CD14-positive monocyte (primary cell): ENCODE data around the gene TYMP. TPM values are rescaled to one million over a fixed set of nuclear protein-coding genes. Genes with fewer than 3 reads are reported as not detected.

Experiments
- DNase-seq, 3 donors: peaks; one replicate each; pipeline ENCODE4 v3.0.0-alpha.2; 2011 to 2022
- H2AFZ ChIP-seq: 2 replicates; pipeline ENCODE4 v1.6.0; 2012; ENCODE audit warnings: mild to moderate bottlenecking, low read depth, low read length, inconsistent platforms; ENCODE audit not compliant: insufficient read depth, poor library complexity, severe bottlenecking
- H3K27ac ChIP-seq, 2 donors: 1 replicate in 1 of 2; 2 replicates in 1 of 2; pipeline ENCODE4 v1.5.1; 2012 to 2013; ENCODE audit warnings: low read length in 2 of 2, control low read depth in 1 of 2, inconsistent platforms in 1 of 2, low read depth in 1 of 2, mild to moderate bottlenecking in 1 of 2
- H3K27me3 ChIP-seq, 2 donors: one replicate each; pipeline versions ENCODE4 v1.6.0 to v1.6.1; 2011 to 2013; ENCODE audit warnings: low read length in 2 of 2; ENCODE audit not compliant: control insufficient read depth in 2 of 2, insufficient read depth in 2 of 2
- H3K36me3 ChIP-seq, 2 donors: replicated peaks in 1 of 2; 1 replicate in 1 of 2; 2 replicates in 1 of 2; pipeline versions ENCODE4 v1.5.1 to v1.6.1; 2012 to 2013; ENCODE audit warnings: low read length in 2 of 2, control low read depth in 1 of 2, inconsistent platforms in 1 of 2, mild to moderate bottlenecking in 1 of 2; ENCODE audit not compliant: insufficient read depth in 2 of 2, control insufficient read depth in 1 of 2
- H3K4me1 ChIP-seq, 2 donors: 1 replicate in 1 of 2; 2 replicates in 1 of 2; pipeline versions ENCODE4 v1.5.1 to v1.6.1; 2012 to 2013; ENCODE audit warnings: low read length in 2 of 2, control low read depth in 1 of 2, inconsistent platforms in 1 of 2, mild to moderate bottlenecking in 1 of 2, moderate library complexity in 1 of 2; ENCODE audit not compliant: insufficient read depth in 2 of 2, control insufficient read depth in 1 of 2
- H3K4me2 ChIP-seq: replicated peaks from 2 replicates; pipeline ENCODE3; 2012; ENCODE audit warnings: low read length, moderate library complexity, mild to moderate bottlenecking; ENCODE audit not compliant: poor library complexity, severe bottlenecking; ENCODE audit errors: extremely low read depth
- H3K4me3 ChIP-seq, 3 experiments: fragments of 200-600 bp in 1 of 3; sonication (generic) in 1 of 3; replicated peaks in 1 of 3; 1 replicate in 2 of 3; 2 replicates in 1 of 3; pipeline ENCODE4 v1.5.1; 2011 to 2013; ENCODE audit warnings: low read length in 3 of 3, mild to moderate bottlenecking in 3 of 3, control low read depth in 2 of 3, low read depth in 2 of 3, inconsistent platforms in 1 of 3, moderate library complexity in 1 of 3
- H3K79me2 ChIP-seq: 2 replicates; pipeline ENCODE4 v1.6.0; 2012; ENCODE audit warnings: mild to moderate bottlenecking, control low read depth, inconsistent platforms, low read length, moderate library complexity; ENCODE audit not compliant: insufficient read depth
- H3K9ac ChIP-seq: 2 replicates; pipeline ENCODE4 v1.6.0; 2017; ENCODE audit warnings: low read length, mild to moderate bottlenecking; ENCODE audit not compliant: insufficient read depth, poor library complexity, severe bottlenecking
- H3K9me3 ChIP-seq, 2 donors: replicated peaks in 1 of 2; 1 replicate in 1 of 2; 2 replicates in 1 of 2; pipeline versions ENCODE4 v1.5.1 to v1.6.1; 2012 to 2013; ENCODE audit warnings: low read length in 2 of 2, control low read depth in 1 of 2; ENCODE audit not compliant: control insufficient read depth in 1 of 2, insufficient read depth in 1 of 2
- H4K20me1 ChIP-seq: 2 replicates; pipeline ENCODE4 v1.6.0; 2012; ENCODE audit warnings: mild to moderate bottlenecking, low read length, control low read depth, moderate library complexity; ENCODE audit not compliant: insufficient read depth
- H3K27ac Mint-ChIP-seq, 7 donors: one replicate each; pipeline ENCODE4 v1.8.0; 2020; ENCODE audit warnings: mild to moderate bottlenecking in 7 of 7, mixed read lengths in 7 of 7, moderate library complexity in 6 of 7, inconsistent platforms in 2 of 7
- H3K27me3 Mint-ChIP-seq, 3 donors: one replicate each; pipeline ENCODE4 v1.8.0; 2021 to 2022; ENCODE audit warnings: low read depth in 3 of 3, mild to moderate bottlenecking in 3 of 3, mixed read lengths in 3 of 3, moderate library complexity in 3 of 3, inconsistent platforms in 1 of 3
- H3K36me3 Mint-ChIP-seq, 2 donors: one replicate each; pipeline ENCODE4 v1.8.0; 2020; ENCODE audit warnings: mixed read lengths in 2 of 2, inconsistent platforms in 1 of 2, mild to moderate bottlenecking in 1 of 2
- H3K4me1 Mint-ChIP-seq: one replicate; pipeline ENCODE4 v1.8.0; 2020; ENCODE audit warnings: mild to moderate bottlenecking, mixed read lengths
- H3K4me3 Mint-ChIP-seq, 2 donors: one replicate each; pipeline ENCODE4 v1.8.0; 2020; ENCODE audit warnings: mild to moderate bottlenecking in 2 of 2, mixed read lengths in 2 of 2, moderate library complexity in 1 of 2
- H3K9me3 Mint-ChIP-seq, 7 donors: one replicate each; pipeline ENCODE4 v1.8.0; 2020 to 2022; ENCODE audit warnings: mixed read lengths in 7 of 7, mild to moderate bottlenecking in 6 of 7, moderate library complexity in 6 of 7, inconsistent platforms in 2 of 7
- WGBS: methylation state at CpG from one replicate; pipeline ENCODE4 v1.1.5; 2013; ENCODE audit warnings: missing lambda C conversion rate; ENCODE audit not compliant: insufficient coverage; 5-methylcytosine and 5-hydroxymethylcytosine counted together
- intact Hi-C, 2 donors: fragments of 100-400 bp; cut with micrococcal nuclease; formaldehyde crosslinking; loops; one replicate each; pipeline versions ENCODE4 v1.15.0 to v1.15.1; 2023
- polyA plus RNA-seq, 3 donors: library from polyadenylated mRNA; depleted of rRNA in 1 of 3; unstranded in 2 of 3; stranded (reverse) in 1 of 3; fragments of 300-500 nt in 2 of 3; fragments of >200 nt in 1 of 3; fragmentation: Illumina TruSeq in 2 of 3; gene quantifications; 1 replicate in 2 of 3; 2 replicates in 1 of 3; pipeline ENCODE4 v1.2.3, GENCODE V29; 2012 to 2021
- TF ChIP-seq, protein P1 (sequence below): fragments of 200-600 bp; IDR thresholded peaks from one replicate; pipeline ENCODE4 v1.8.0; 2022; ENCODE audit warnings: antibody characterized with exemption, mild to moderate bottlenecking

Gene TYMP
- polyA plus RNA-seq, 3 donors, result 787 to 994 (median 955) TPM

DNA sequence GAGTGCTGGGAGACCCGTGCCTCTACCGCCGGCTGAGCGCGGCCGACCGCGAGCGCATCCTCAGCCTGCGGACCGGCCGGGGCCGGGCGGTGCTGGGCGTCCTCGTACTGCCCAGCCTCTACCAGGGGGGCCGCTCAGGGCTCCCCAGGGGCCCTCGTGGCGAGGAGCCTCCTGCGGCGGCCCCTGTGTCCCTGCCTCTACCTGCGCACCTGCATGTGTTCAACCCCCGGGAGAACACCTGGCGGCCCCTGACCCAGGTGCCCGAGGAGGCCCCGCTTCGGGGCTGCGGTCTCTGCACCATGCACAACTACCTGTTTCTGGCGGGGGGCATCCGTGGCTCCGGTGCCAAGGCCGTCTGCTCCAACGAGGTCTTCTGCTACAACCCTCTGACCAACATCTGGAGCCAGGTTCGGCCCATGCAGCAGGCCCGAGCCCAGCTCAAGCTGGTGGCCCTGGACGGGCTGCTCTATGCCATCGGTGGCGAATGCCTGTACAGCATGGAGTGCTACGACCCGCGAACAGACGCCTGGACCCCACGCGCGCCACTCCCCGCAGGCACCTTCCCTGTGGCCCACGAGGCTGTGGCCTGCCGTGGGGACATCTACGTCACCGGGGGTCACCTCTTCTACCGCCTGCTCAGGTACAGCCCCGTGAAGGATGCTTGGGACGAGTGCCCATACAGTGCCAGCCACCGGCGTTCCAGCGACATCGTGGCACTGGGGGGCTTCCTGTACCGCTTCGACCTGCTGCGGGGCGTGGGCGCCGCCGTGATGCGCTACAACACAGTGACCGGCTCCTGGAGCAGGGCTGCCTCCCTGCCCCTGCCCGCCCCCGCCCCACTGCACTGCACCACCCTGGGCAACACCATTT is 19.3 kb upstream of the TYMP start:
- H3K4me1 ChIP-seq, result peaks cover 39 to 62% of the 10 kb centered on the region in 2 donors
- no peaks in the 10 kb centered on the region for H4K20me1 ChIP-seq
- H3K27me3 Mint-ChIP-seq, result peaks cover 3 to 24% (median 7%) of the 10 kb centered on the region in 3 donors
- H3K9ac ChIP-seq, result peak overlapping the region; percentile 65
- DNase-seq, result peak in 1 of 3 donors; percentile 3
- H3K9me3 ChIP-seq, result no peaks in the 10 kb centered on the region
- H2AFZ ChIP-seq, result peak overlapping the region; percentile 96
- TF ChIP-seq, protein P1, sequence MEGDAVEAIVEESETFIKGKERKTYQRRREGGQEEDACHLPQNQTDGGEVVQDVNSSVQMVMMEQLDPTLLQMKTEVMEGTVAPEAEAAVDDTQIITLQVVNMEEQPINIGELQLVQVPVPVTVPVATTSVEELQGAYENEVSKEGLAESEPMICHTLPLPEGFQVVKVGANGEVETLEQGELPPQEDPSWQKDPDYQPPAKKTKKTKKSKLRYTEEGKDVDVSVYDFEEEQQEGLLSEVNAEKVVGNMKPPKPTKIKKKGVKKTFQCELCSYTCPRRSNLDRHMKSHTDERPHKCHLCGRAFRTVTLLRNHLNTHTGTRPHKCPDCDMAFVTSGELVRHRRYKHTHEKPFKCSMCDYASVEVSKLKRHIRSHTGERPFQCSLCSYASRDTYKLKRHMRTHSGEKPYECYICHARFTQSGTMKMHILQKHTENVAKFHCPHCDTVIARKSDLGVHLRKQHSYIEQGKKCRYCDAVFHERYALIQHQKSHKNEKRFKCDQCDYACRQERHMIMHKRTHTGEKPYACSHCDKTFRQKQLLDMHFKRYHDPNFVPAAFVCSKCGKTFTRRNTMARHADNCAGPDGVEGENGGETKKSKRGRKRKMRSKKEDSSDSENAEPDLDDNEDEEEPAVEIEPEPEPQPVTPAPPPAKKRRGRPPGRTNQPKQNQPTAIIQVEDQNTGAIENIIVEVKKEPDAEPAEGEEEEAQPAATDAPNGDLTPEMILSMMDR, result no peak
- peak overlapping the region; percentile 88 for H3K4me2 ChIP-seq
- H3K27me3 ChIP-seq, result no peaks in the 10 kb centered on the region
- H3K27ac Mint-ChIP-seq, result peak overlapping the region in 2 of 7 donors; percentile 8 to 30
- H3K36me3 ChIP-seq, result no peaks in the 10 kb centered on the region
- peaks cover 0 to 6% (median 0%) of the 10 kb centered on the region in 7 donors for H3K9me3 Mint-ChIP-seq
- H3K4me1 Mint-ChIP-seq, result peaks cover 36% of the 10 kb centered on the region
- peak overlapping the region; percentile 23 to 72 (median 40) for H3K4me3 ChIP-seq
- intact Hi-C loops, result loop anchor here in 1 of 2 donors (5.0 kb wide), 1 partner anchor 33 kb away; the partner anchor contains the start of gene CHKB
- peaks cover 3% of the 10 kb centered on the region in 2 donors for H3K36me3 Mint-ChIP-seq
- peak overlapping the region in 1 of 2 donors; percentile 53 for H3K27ac ChIP-seq
- peak overlapping the region; percentile 75 to 86 for H3K4me3 Mint-ChIP-seq
- peaks cover 16% of the 10 kb centered on the region for H3K79me2 ChIP-seq
- WGBS, result 59% methylated on average over 60 of the region's 68 CpGs

DNA sequence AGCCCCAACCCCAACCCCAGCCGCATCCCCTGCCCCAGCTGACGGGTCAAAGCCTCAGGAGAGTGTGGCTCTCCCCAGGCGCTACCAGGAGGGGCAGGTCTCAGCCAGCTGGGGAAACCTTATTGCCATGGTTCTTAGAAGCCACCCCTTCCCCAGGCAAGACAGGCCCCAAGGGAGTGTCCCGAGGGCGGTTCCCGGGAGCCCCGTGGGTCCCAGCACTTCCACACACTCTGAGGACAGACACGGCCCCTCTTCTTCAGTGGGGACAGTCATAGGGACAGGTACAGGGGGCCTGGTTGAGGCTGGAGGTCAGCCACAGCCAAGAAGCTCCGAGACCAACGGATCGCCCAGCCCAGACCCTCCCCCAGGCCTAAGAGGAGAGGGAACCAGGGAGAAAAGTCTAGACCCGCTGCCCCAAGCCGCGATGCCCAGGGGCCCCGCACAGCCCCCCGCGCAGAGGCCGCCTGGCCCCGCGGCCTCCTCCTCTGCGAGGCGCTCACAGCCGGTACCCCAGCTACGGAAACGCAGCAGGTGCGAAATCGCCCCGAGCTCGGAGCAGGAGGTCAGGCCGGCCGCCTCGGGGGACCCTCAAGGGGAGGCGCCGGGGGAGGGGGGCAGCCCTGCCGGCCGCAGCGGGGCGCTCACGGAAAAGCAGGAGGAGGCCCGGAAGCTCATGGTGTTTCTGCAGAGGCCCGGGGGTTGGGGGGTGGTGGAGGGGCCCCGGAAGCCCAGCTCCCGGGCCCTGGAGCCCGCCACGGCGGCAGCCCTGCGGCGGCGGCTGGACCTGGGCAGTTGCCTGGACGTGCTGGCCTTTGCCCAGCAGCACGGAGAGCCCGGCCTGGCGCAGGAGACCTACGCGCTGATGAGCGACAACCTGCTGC is 18.5 kb upstream of the TYMP start:
- Histone ChIP-seq H3K4me2 (peak overlapping the region; percentile 88), H2AFZ (peak overlapping the region; percentile 96), H3K9ac (peak overlapping the region; percentile 65), H3K27me3 (no peaks in the 10 kb centered on the region), H3K27ac (peak overlapping the region in 1 of 2 donors; percentile 53), H3K4me1 (peaks cover 48 to 71% of the 10 kb centered on the region in 2 donors), H4K20me1 (no peaks in the 10 kb centered on the region), H3K79me2 (peaks cover 16% of the 10 kb centered on the region), H3K4me3 (peak overlapping the region; percentile 23 to 72 (median 40)), H3K36me3 (no peaks in the 10 kb centered on the region), H3K9me3 (no peaks in the 10 kb centered on the region)
- Mint-ChIP-seq H3K27me3 (peaks cover 3 to 24% (median 5%) of the 10 kb centered on the region in 3 donors), H3K4me3 (peak overlapping the region; percentile 62 to 71), H3K27ac (peak overlapping the region in 3 of 7 donors; percentile 16 to 68 (median 46)), H3K4me1 (peaks cover 42% of the 10 kb centered on the region), H3K9me3 (peaks cover 0 to 6% (median 0%) of the 10 kb centered on the region in 7 donors), H3K36me3 (peaks cover 3% of the 10 kb centered on the region in 2 donors)
- peak in 1 of 3 donors; percentile 28 for DNase-seq
- intact Hi-C loops, result loop anchor here in 1 of 2 donors (5.0 kb wide), 1 partner anchor 34 kb away; the partner anchor contains the start of gene CHKB
- WGBS, result 4% methylated on average over 49 of the region's 56 CpGs
- TF ChIP-seq, protein P1, result peak; percentile 21
